Trophoblast cell (in vitro differentiated cells and primary cell): ENCODE data around the gene TOX2.

Source experiments
- DNase-seq, 2 donors: peaks; one replicate each; pipeline ENCODE4 v3.0.0-alpha.2; 2016
- H2AFZ ChIP-seq: 2 replicates; pipeline ENCODE4 v1.6.1; 2013; ENCODE audit warnings: low read length, moderate library complexity, mild to moderate bottlenecking; ENCODE audit not compliant: insufficient read depth, poor library complexity
- H2AK5ac ChIP-seq: 2 replicates; pipeline ENCODE4 v1.6.1; 2013; ENCODE audit warnings: mild to moderate bottlenecking, low read length
- H2BK120ac ChIP-seq: 2 replicates; pipeline ENCODE4 v1.6.1; 2013; ENCODE audit warnings: low read length, mild to moderate bottlenecking, moderate library complexity; ENCODE audit not compliant: insufficient read depth, poor library complexity
- H2BK12ac ChIP-seq: 2 replicates; pipeline ENCODE4 v1.6.1; 2013; ENCODE audit warnings: mild to moderate bottlenecking, low read length, moderate library complexity
- H2BK5ac ChIP-seq: 2 replicates; pipeline ENCODE4 v1.6.1; 2013; ENCODE audit warnings: low read length, low read depth, moderate library complexity, mild to moderate bottlenecking; ENCODE audit not compliant: poor library complexity
- H3K14ac ChIP-seq: 2 replicates; pipeline ENCODE4 v1.6.1; 2013; ENCODE audit warnings: mild to moderate bottlenecking, low read length
- H3K18ac ChIP-seq: 2 replicates; pipeline ENCODE4 v1.6.1; 2013; ENCODE audit warnings: mild to moderate bottlenecking, low read length
- H3K23ac ChIP-seq: 2 replicates; pipeline ENCODE4 v1.6.1; 2013; ENCODE audit warnings: low read length
- H3K27ac ChIP-seq: 2 replicates; pipeline ENCODE4 v1.5.1; 2013; ENCODE audit warnings: low read depth, mild to moderate bottlenecking, inconsistent platforms, low read length, moderate library complexity
- H3K27me3 ChIP-seq: 2 replicates; pipeline ENCODE4 v1.6.1; 2013; ENCODE audit warnings: inconsistent platforms, mild to moderate bottlenecking, low read length, moderate library complexity; ENCODE audit not compliant: insufficient read depth
- H3K36me3 ChIP-seq, 2 experiments: 1 replicate in 1 of 2; 2 replicates in 1 of 2; pipeline ENCODE4 v1.6.1; 2013; ENCODE audit warnings: low read length in 2 of 2, mild to moderate bottlenecking in 2 of 2, moderate library complexity in 1 of 2; ENCODE audit not compliant: insufficient read depth in 2 of 2, control insufficient read depth in 1 of 2
- H3K4ac ChIP-seq: 2 replicates; pipeline ENCODE4 v1.6.1; 2013; ENCODE audit warnings: low read depth, mild to moderate bottlenecking, low read length, moderate library complexity
- H3K4me1 ChIP-seq, 2 experiments: 1 replicate in 1 of 2; 2 replicates in 1 of 2; pipeline ENCODE4 v1.6.1; 2013; ENCODE audit warnings: low read length in 2 of 2, mild to moderate bottlenecking in 2 of 2, moderate library complexity in 1 of 2; ENCODE audit not compliant: insufficient read depth in 2 of 2, control insufficient read depth in 1 of 2
- H3K4me2 ChIP-seq: 2 replicates; pipeline ENCODE4 v1.6.1; 2013; ENCODE audit warnings: inconsistent platforms, mild to moderate bottlenecking, low read length, moderate library complexity
- H3K4me3 ChIP-seq: 2 replicates; pipeline ENCODE4 v1.5.1; 2013; ENCODE audit warnings: mild to moderate bottlenecking, low read depth, low read length, inconsistent platforms
- H3K79me1 ChIP-seq: one replicate; pipeline ENCODE4 v1.6.1; 2013; ENCODE audit warnings: low read length
- H3K79me2 ChIP-seq: 2 replicates; pipeline ENCODE4 v1.6.1; 2013; ENCODE audit warnings: low read length, mild to moderate bottlenecking; ENCODE audit not compliant: control insufficient read depth, insufficient read depth, poor library complexity
- H3K9ac ChIP-seq: 2 replicates; pipeline ENCODE4 v1.6.1; 2013; ENCODE audit warnings: mild to moderate bottlenecking, low read length
- H3K9me3 ChIP-seq: 2 replicates; pipeline ENCODE4 v1.6.1; 2013; ENCODE audit warnings: low read depth, mild to moderate bottlenecking, control low read depth, inconsistent platforms, low read length; ENCODE audit not compliant: insufficient read depth
- H4K12ac ChIP-seq: 2 replicates; pipeline ENCODE4 v1.6.1; 2013; ENCODE audit warnings: low read depth, mild to moderate bottlenecking, low read length, moderate library complexity
- H4K8ac ChIP-seq: 2 replicates; pipeline ENCODE4 v1.6.1; 2013; ENCODE audit warnings: low read depth, mild to moderate bottlenecking, low read length, moderate library complexity
- H4K91ac ChIP-seq: one replicate; pipeline ENCODE4 v1.6.1; 2013; ENCODE audit warnings: low read depth, mild to moderate bottlenecking, low read length, moderate library complexity
- WGBS: extraction: QIAGEN DNeasy Blood & Tissue Kit; methylation state at CpG from one replicate; pipeline ENCODE4 v1.1.7; 2013; ENCODE audit warnings: missing lambda C conversion rate; ENCODE audit not compliant: insufficient read length, insufficient coverage; ENCODE audit errors: extremely low coverage; 5-methylcytosine and 5-hydroxymethylcytosine counted together

TOX2 gene

DNA sequence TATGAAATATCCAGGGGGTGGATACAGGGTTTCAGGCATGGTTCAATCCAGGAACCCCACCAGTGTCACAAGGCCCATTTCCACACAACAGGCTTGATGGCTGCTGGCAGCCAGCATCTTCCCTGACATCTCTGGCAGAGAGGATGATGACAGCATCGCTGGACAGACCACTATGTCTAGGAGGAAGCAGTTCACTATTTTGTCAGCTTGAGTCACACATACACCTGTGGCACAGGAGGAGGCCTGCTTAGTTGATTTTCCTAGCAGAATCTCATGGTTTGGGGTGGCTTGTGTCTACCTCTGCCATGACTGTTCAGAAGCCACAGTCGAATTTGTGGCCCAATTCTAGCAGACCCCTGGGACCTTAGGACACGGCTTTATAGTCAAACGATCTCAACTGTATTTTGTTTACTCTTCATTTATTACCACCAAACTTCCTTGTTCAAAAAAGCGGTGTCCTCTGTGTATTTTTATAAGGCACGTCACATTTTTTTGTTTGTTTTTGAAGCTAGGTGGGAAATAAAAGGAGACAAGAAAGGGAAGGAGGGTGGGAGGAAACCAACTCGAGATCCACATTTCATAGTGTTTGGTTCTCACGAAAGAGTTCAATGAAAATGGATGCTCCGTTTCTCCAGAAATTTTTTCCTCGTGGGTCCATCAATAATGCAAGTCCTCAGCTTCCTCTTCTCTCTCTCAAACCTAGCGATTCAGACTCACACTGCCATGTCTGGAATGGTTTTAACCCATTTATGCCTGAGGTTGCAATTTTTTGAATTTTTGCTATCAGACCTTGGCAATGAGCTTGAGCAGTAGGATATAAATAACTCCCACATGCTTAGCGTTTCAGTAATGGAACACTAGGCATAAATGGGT, 94.4 kb downstream of the TOX2 start:
- DNase-seq: peak in 1 of 2 donors; percentile 3
- Histone ChIP-seq H3K18ac (no peak overlapping the region), H3K9ac (no peak overlapping the region), H3K14ac (no peak overlapping the region), H3K23ac (no peak overlapping the region), H2BK120ac (no peak overlapping the region), H3K4me2 (no peak overlapping the region), H3K4me1 (no peaks in the 10 kb centered on the region), H3K27me3 (no peaks in the 10 kb centered on the region), H4K8ac (no peak overlapping the region), H3K79me2 (no peaks in the 10 kb centered on the region), H3K9me3 (no peaks in the 10 kb centered on the region), H3K4me3 (no peak overlapping the region), H3K27ac (no peak overlapping the region), H2BK5ac (no peak overlapping the region), H3K4ac (no peak overlapping the region), H3K36me3 (no peaks in the 10 kb centered on the region), H3K79me1 (no peaks in the 10 kb centered on the region), H2AFZ (no peak overlapping the region), H2BK12ac (no peak overlapping the region), H4K12ac (no peak overlapping the region), H2AK5ac (no peak overlapping the region), H4K91ac (no peak overlapping the region)
- WGBS: no CpG with 5 or more reads among the region's 12 CpGs

GRCh38 chr20:44009679-44009992, 95.0 kb downstream of the TOX2 start:
- Histone ChIP-seq H4K8ac (no peak overlapping the region), H3K27ac (no peak overlapping the region), H3K23ac (no peak overlapping the region), H3K27me3 (no peaks in the 10 kb centered on the region), H2BK120ac (no peak overlapping the region), H3K4me1 (no peaks in the 10 kb centered on the region), H4K91ac (no peak overlapping the region), H3K18ac (no peak overlapping the region), H3K4me3 (no peak overlapping the region), H2AK5ac (no peak overlapping the region), H3K9me3 (no peaks in the 10 kb centered on the region), H2BK5ac (no peak overlapping the region), H3K14ac (no peak overlapping the region), H2BK12ac (no peak overlapping the region), H3K79me2 (no peaks in the 10 kb centered on the region), H3K9ac (no peak overlapping the region), H4K12ac (no peak overlapping the region), H3K79me1 (no peaks in the 10 kb centered on the region), H3K36me3 (no peaks in the 10 kb centered on the region), H3K4me2 (no peak overlapping the region), H2AFZ (no peak overlapping the region), H3K4ac (no peak overlapping the region)
- no peak for DNase-seq
- WGBS: no CpG with 5 or more reads among the region's 5 CpGs

- H2AK5ac ChIP-seq: no peak overlapping the region
- no peak overlapping the region for H2BK5ac ChIP-seq
- no peak overlapping the region for H2BK120ac ChIP-seq
- H3K79me1 ChIP-seq: no peaks in the 10 kb centered on the region
- H3K14ac ChIP-seq: no peak overlapping the region
- no peak overlapping the region for H3K4me2 ChIP-seq
- H3K79me2 ChIP-seq: no peaks in the 10 kb centered on the region
- H3K9me3 ChIP-seq: no peaks in the 10 kb centered on the region
- no peak overlapping the region for H4K12ac ChIP-seq
- H3K18ac ChIP-seq: no peak overlapping the region
- no peak overlapping the region for H4K91ac ChIP-seq
- H3K23ac ChIP-seq: no peak overlapping the region
- WGBS: no CpG with 5 or more reads among the region's 9 CpGs
- H3K4me1 ChIP-seq: no peaks in the 10 kb centered on the region
- no peak overlapping the region for H3K4ac ChIP-seq
- H3K36me3 ChIP-seq: no peaks in the 10 kb centered on the region
- H3K27ac ChIP-seq: no peak overlapping the region
- no peak overlapping the region for H2BK12ac ChIP-seq
- no peak overlapping the region for H3K9ac ChIP-seq
- no peak overlapping the region for H2AFZ ChIP-seq
- DNase-seq: no peak
- no peaks in the 10 kb centered on the region for H3K27me3 ChIP-seq
- H3K4me3 ChIP-seq: no peak overlapping the region
- no peak overlapping the region for H4K8ac ChIP-seq
Measured at GRCh38 chr20:44010162-44010704, 95.6 kb downstream of the TOX2 start.

GRCh38 chr20:44011251-44011940, 96.7 kb downstream of the TOX2 start:
- no peaks in the 10 kb centered on the region for H3K36me3 ChIP-seq
- H3K9me3 ChIP-seq: no peaks in the 10 kb centered on the region
- no peaks in the 10 kb centered on the region for H3K79me2 ChIP-seq
- no peaks in the 10 kb centered on the region for H3K4me1 ChIP-seq
- no peak overlapping the region for H3K18ac ChIP-seq
- H4K91ac ChIP-seq: no peak overlapping the region
- H3K14ac ChIP-seq: no peak overlapping the region
- H2BK120ac ChIP-seq: no peak overlapping the region
- no CpG with 5 or more reads among the region's 10 CpGs for WGBS
- H3K4me2 ChIP-seq: no peak overlapping the region
- DNase-seq: no peak
- H3K4ac ChIP-seq: no peak overlapping the region
- no peaks in the 10 kb centered on the region for H3K79me1 ChIP-seq
- no peak overlapping the region for H3K23ac ChIP-seq
- no peak overlapping the region for H2AFZ ChIP-seq
- H4K12ac ChIP-seq: no peak overlapping the region
- no peak overlapping the region for H3K27ac ChIP-seq
- no peak overlapping the region for H3K4me3 ChIP-seq
- H3K27me3 ChIP-seq: no peaks in the 10 kb centered on the region
- H4K8ac ChIP-seq: no peak overlapping the region
- H3K9ac ChIP-seq: no peak overlapping the region
- H2BK5ac ChIP-seq: no peak overlapping the region
- H2AK5ac ChIP-seq: no peak overlapping the region
- H2BK12ac ChIP-seq: no peak overlapping the region
